Measurements from ENCODE around the gene INTS7.
"Not testable (repeated sequence)": the region's sequence is repeated elsewhere in the genome, so short reads cannot be mapped to it uniquely, and the experiment has no call there.

The INTS7 gene

GRCh38 chr1:212039622-212040021 is 4.3 kb upstream of the INTS7 start:
- in situ Hi-C loops (cut with MboI; ENCODE audit: low sequenced_read_pairs, unreplicated experiment) = loop anchor here (10.0 kb wide), 1 partner anchor 345 kb away; no protein-coding TSS in a partner anchor
- no peak for TF ChIP-seq CTCF (IDR thresholded peaks at IDR 0.05; ENCODE audit: borderline replicate concordance, control extremely low read depth, extremely low read depth, insufficient read depth, missing control alignments)
- no peak for DNase-seq (ENCODE audit: low spot score)

- TF ChIP-seq CTCF (IDR thresholded peaks at IDR 0.05; ENCODE audit: borderline replicate concordance, control extremely low read depth, extremely low read depth, insufficient read depth, missing control alignments) = no peak
- no peak for DNase-seq (ENCODE audit: low spot score)
- in situ Hi-C loops (cut with MboI; ENCODE audit: low sequenced_read_pairs, unreplicated experiment) = loop anchor here (10.0 kb wide), 1 partner anchor 343 kb away; no protein-coding TSS in a partner anchor
Observed at GRCh38 chr1:212037900-212038299, 2.5 kb upstream of the INTS7 start.

GRCh38 chr1:212035835-212036605 is 663 bp upstream of the INTS7 start:
- no peak for TF ChIP-seq CTCF (IDR thresholded peaks at IDR 0.05; ENCODE audit: borderline replicate concordance, control extremely low read depth, extremely low read depth, insufficient read depth, missing control alignments)
- no peak for DNase-seq (ENCODE audit: low spot score)
- in situ Hi-C loops (cut with MboI; ENCODE audit: low sequenced_read_pairs, unreplicated experiment) = loop anchor here (10.0 kb wide), 1 partner anchor 341 kb away; no protein-coding TSS in a partner anchor

- TF ChIP-seq CTCF (IDR thresholded peaks at IDR 0.05; ENCODE audit: borderline replicate concordance, control extremely low read depth, extremely low read depth, insufficient read depth, missing control alignments) = no peak
- in situ Hi-C loops (cut with MboI; ENCODE audit: low sequenced_read_pairs, unreplicated experiment) = loop anchor here (10.0 kb wide), 1 partner anchor 340 kb away; no protein-coding TSS in a partner anchor
- DNase-seq (ENCODE audit: low spot score) = no peak
Observed at GRCh38 chr1:212034516-212035122, 738 bp downstream of the INTS7 start.

- no peak for DNase-seq (ENCODE audit: low spot score)
- in situ Hi-C loops (cut with MboI; ENCODE audit: low sequenced_read_pairs, unreplicated experiment) = loop anchor here (10.0 kb wide), 1 partner anchor 336 kb away; no protein-coding TSS in a partner anchor
- TF ChIP-seq CTCF (IDR thresholded peaks at IDR 0.05; ENCODE audit: borderline replicate concordance, control extremely low read depth, extremely low read depth, insufficient read depth, missing control alignments) = no peak
Observed at GRCh38 chr1:212030936-212031528, 4.3 kb downstream of the INTS7 start.

- DNase-seq (ENCODE audit: low spot score); in situ Hi-C loops (cut with MboI; ENCODE audit: low sequenced_read_pairs, unreplicated experiment): not testable (repeated sequence)
Observed at GRCh38 chr1:212027727-212028126, 7.6 kb downstream of the INTS7 start.

All from GM13976 (cell line).